Stimulated activated CD8-positive, alpha-beta memory T cell treated with anti-CD3 and anti-CD28 coated beads, Interleukin-7, amount 100 ng/mL, for 1 hour (primary cell): Measurements from ENCODE around the gene BSPRY.
"Not testable (repeated sequence)": the region's sequence is repeated elsewhere in the genome, so short reads cannot be mapped to it uniquely, and the experiment has no call there.

Experiments
- DNase-seq, 2 donors: peaks; one replicate each; pipeline ENCODE4 v3.0.0-alpha.2; 2020; ENCODE audit warnings: low read depth in 2 of 2

Gene BSPRY

DNA sequence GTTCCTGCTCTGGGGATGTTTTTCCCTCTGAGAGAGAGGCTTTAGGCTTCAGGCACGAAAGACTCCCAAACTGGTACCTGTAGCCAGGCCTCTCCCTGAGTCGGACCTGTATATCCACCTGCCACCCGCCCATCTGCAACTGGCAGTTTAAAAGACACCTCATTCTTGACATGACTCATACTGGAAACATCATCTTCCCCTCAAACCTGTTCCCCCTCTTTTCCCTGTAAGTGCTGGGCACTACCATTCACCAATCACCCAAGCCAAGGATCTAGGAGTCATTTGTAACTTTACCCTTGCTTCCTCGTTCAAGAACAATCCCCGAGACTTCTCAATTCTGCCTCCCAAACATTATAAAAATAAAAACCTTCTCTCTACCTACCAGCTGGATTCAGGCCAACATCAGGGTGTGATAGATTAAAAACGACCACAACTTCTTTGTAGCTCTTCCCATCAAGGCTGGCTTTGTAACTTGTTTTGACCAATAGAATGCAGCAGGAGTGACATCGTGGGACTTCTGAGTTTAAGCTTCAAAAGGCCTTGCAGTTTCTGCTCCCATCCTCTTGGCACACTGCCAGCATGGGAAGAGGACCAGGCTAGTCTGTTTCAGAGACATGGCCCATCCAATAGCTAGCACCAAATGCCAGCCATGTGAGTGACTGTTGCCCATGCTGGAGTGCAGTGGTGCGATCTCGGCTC lies 7.5 kb upstream of the BSPRY start:
- no peak for DNase-seq

DNA sequence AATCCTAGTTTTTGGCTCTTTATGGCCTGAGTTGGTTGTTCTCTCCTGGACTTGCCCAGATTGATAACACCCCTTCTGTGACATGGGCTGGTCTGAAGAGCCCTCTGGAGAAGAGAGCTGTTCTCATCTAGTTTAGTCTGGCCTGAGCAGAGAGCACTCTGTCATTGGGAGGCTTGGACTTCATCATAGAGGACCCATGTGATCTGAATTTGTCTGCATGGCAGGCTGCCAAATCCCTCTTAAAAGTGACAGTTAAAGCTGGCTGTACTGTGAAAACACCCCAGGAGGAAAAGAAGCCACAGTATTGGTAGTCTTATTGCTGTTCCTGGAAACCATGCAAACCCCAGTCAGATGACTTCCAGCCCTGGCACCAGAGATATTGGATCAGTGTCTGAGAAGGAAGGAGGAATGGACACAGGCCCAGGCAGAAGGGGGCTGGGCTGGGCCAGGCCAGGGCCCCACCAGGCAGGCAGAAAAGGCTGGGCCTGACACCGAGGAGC lies 5.6 kb upstream of the BSPRY start:
- DNase-seq: no peak

DNA sequence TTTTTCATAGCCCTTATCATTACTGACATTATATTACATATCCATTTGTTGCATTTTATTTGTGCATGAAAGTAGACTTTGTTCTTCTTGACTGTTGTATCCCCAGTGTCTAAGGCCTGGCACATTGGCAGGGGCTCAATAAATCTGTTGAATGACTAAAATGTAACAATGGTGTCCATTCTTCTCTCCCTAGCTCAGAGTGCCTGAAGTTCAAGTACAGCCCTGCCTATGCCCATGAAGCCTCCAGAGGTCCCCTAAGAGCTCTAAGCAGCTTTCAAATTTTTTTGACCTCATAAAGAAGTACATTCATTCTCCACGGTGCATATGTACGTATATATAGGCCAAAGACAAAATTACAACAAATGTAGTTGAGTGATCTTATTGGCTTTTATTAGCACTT lies 4.2 kb upstream of the BSPRY start:
- no peak for DNase-seq

DNA sequence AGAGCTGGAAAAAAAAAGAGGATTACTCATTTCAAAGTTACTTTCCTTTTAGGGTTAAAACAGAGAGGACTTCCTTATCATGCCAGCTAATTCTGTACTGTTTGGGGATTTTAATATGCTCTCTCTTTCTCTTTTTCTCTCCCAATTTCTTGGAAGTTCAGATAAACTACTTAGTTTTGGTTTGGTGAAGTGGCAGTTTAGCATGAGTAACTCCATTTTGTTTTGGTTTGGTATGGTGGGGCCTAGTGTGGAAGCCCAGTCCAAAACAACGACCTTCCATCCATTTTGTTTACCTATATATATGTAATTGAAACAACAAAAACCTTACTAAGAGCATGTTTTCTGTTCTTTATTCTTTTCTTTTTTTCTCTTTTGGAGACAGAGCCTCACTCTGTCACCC lies 3.7 kb upstream of the BSPRY start:
- DNase-seq: no peak

GRCh38 chr9:113348437-113348836 lies 904 bp upstream of the BSPRY start:
- no peak for DNase-seq

- no peak for DNase-seq
These were observed 286 bp upstream of the BSPRY start for GRCh38 chr9:113349066-113349444.

GRCh38 chr9:113350107-113350661 lies 843 bp downstream of the BSPRY start:
- no peak for DNase-seq

GRCh38 chr9:113350937-113351336 lies 1.6 kb downstream of the BSPRY start:
- no peak for DNase-seq

DNA sequence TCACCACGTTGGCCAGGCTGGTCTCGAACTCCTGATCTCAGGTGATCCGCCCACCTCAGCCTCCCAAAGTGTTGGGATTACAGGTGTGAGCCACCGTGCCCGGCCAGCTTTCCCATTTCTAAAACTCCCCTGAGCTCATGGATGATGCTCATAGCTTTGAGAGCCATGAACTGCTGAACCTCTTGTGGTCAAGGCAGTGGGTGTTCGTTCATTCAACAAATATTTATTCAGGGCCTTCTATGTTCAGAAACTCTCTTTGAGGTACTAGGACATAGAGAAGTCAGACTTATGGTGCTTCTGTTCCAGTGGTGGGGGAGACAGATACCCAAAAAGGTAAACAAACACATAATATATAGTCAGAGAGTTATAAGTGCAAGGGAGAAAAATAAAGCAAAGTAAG lies 2.7 kb downstream of the BSPRY start:
- no peak for DNase-seq

- no peak for DNase-seq
These were observed 3.1 kb downstream of the BSPRY start for GRCh38 chr9:113352411-113352810.

- DNase-seq: no peak
These were observed 5.8 kb downstream of the BSPRY start for GRCh38 chr9:113355040-113355596.

DNA sequence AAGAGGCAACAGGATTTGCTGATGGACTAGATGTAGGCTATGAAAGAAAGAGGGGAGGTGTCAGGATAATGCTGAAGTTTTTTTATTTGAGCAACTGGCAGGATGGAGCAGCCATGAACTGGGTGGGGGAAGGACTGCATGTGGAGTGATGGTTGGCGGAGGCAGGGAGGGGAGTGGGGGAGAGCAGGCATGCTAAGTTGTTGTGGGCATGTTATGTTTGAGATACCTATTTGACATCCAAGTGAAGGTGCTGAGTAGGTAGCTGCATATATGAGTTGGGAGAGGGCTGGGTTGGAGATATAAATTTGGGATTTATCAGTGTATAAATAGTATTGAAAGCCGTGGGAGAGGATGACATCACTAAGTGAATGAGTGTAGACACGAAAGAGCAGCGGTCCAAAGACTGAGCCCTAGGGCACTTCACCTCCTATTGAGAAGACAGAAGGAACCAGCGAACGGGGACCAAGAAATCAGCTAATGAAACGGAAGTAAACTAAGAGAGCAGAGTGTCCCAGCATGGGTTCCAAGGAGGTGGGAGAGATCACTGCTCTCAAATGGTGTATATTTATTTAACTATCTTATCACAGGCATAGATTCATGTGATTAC lies 7.4 kb downstream of the BSPRY start:
- no peak for DNase-seq

DNA sequence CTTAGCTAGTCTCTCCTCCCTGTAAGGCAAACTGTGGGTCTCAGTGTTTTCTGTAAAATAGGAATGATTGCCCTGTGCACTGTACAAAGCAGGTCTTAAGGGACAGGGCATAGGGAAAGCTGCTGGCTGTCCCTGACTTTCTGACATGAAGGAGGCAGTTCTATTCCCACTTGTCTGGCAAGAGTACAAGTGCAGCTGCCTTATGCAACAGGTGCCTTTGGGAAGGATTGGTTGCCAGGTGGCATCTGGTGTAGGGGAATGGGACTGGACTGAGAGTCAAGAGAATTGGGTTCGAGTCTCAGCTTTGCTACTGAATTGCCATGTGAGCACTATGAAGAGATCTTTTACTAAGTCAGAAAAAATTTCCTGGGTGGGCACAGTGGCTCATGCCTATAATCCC lies 10.0 kb downstream of the BSPRY start:
- no peak for DNase-seq

DNA sequence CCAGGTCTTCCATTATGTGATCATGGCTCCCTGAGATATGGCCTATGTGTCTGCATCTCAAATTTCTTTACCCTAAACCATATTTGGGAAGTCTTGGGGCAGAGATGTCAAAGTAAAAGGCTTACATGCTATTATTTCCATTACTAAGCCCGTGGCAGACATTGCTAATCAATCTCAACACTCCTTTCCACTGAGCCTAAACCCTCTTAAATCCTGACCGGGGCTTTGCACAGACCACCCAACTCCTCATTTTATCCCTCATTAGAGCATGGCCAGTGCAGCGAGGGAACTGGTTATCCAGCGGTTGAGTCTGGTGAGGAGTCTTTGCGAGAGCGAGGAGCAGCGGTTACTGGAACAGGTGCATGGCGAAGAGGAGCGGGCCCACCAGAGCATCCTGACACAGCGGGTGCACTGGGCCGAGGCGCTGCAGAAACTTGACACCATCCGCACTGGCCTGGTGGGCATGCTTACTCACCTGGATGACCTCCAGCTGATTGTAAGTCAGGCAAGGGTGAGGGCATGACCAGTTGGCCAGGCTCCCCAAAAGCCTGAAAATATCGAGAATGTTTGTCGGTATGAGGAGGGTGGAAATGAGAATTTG lies 11.0 kb downstream of the BSPRY start:
- DNase-seq: no peak

- no peak for DNase-seq
These were observed 12.1 kb downstream of the BSPRY start for GRCh38 chr9:113361304-113362018.

- DNase-seq: no peak
These were observed 14.0 kb downstream of the BSPRY start for GRCh38 chr9:113363336-113363735.

- DNase-seq: no peak
These were observed 15.6 kb downstream of the BSPRY start for GRCh38 chr9:113364951-113365350.

DNA sequence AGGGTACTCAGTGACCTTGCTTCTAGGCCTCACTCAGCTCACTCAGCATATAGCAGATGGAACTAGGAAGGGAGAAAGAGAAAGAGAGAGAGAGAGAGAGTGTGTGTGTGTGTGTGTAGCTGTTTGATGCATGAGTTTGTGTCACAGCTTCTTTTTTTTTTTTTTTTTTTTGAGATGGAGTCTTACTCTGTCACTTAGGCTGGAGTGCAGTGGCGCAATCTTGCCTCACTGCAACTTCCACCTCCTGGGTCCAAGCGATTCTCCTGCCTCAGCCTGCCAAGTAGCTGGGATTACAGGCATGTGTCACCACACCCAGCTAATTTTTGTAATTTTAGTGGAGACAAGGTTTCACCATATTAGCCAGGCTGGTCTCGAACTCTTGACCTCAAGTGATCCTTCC lies 16.3 kb downstream of the BSPRY start:
- not testable (repeated sequence) for DNase-seq

DNA sequence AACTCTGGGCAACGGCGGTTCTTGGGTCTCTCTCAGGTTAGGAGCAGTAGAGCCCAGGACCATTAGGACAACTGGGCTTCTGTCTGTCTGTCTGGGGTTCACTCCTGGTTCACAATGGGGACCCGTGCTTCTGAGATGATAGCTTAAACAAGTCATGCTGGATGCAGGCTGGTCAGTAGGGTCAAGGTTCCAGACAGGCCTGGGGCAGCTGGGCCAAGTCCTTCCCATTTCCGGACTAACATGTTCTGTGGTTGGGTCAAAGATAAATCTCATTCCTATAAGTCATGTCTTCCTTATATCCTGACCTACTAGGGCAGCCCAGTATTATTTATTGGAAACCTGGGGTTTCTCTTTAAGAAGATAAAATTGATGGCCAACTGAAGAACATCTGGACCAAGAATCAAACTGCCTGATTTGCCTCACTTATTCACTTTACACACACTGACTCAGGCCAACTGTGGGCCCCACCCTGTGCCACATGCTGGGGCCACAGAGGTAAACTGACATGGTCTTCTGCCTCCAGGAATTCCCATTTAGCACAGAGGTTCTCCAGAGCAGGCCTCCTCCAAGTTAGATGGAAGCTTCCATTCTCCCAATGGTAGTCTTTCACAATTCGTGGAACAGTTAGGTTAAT lies 19.1 kb downstream of the BSPRY start:
- DNase-seq: no peak

DNA sequence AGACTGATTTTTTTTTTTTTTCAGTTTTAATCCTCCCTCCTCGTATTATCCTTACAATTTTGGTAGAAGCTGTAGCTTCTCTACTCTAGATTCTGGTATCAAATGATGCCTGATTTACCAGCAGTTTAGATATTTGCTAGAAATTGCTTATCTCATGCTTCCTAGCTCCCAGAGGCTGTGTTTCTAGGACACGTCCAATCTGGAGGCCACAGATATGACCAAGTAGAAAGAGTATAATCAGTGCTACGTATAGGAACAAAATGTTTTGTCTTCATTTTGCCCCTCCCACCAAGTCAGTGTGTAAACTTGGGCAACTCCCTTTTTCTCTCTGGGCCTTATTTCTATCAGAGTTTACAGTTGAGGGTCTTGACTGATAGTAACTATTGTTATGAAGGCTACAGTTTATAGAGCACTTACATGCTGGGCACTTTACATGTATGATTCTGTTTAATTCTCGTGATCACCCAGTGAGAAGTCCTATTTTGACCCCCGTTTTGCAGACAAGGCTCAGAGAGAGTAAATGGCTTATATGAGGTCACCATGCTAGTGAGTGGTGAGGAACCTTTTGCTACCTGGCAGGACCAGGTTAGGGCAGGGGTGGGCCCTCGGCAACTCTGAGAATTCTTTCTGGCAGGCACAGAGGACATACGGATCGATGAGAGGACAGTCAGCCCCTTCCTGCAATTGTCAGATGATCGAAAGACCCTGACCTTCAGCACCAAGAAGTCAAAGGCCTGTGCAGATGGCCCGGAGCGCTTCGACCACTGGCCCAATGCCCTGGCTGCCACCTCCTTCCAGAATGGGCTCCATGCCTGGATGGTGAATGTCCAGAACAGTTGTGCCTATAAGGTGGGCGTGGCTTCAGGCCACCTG lies 19.9 kb downstream of the BSPRY start:
- no peak for DNase-seq

DNA sequence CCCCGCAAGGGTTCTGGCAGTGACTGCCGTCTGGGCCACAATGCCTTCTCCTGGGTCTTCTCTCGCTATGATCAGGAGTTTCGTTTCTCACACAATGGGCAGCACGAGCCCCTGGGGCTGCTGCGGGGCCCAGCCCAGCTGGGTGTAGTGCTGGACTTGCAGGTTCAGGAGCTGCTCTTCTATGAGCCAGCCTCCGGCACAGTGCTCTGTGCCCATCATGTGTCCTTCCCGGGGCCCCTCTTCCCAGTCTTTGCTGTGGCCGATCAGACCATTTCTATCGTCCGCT lies 20.5 kb downstream of the BSPRY start:
- no peak for DNase-seq
